ENCODE data around the gene MRPL24.

The MRPL24 gene

GRCh38 chr1:156740741-156741480 lies at the start of gene MRPL24:
MRPL24 (minus strand) TSS chr1:156741088; CDS start chr1:156738704, 2,384 bp downstream.
- TF ChIP-seq, protein P1, sequence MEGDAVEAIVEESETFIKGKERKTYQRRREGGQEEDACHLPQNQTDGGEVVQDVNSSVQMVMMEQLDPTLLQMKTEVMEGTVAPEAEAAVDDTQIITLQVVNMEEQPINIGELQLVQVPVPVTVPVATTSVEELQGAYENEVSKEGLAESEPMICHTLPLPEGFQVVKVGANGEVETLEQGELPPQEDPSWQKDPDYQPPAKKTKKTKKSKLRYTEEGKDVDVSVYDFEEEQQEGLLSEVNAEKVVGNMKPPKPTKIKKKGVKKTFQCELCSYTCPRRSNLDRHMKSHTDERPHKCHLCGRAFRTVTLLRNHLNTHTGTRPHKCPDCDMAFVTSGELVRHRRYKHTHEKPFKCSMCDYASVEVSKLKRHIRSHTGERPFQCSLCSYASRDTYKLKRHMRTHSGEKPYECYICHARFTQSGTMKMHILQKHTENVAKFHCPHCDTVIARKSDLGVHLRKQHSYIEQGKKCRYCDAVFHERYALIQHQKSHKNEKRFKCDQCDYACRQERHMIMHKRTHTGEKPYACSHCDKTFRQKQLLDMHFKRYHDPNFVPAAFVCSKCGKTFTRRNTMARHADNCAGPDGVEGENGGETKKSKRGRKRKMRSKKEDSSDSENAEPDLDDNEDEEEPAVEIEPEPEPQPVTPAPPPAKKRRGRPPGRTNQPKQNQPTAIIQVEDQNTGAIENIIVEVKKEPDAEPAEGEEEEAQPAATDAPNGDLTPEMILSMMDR (IDR thresholded peaks at IDR 0.05; ENCODE audit: insufficient read depth, low read depth, low read length, missing control alignments) = no peak

DNA sequence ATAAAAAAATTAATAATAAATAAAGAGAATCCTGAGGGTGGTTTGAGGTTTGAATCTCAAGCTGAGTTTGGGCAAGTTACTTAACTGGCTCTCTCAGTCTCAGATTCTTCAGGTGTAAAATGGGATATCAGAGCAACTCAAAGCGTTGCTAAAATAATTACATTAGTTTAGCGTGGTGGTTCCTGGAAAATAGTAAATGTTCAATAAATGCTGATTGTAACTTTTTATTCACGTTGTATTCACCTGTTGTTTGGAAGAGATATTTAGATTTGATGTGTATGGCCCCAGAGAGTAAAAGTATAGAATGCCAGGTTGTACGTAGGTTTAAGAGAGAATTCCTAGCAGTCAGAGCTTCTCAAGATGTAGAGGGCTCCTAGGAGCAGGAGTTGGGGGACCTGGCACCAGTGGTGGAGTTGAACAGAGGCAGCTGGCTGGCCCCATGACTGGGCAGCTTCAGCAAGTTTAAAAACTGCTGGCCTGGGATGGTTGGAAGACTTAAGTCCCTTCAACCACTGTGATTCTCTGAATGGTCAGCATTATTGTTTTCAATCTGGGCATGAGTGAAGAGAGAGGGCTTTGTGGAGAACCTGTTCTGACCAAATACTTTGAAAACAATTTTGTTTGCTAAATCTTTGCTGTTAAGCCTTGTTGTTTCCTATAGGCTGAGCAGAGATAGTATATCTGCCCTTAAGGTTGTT lies 48.9 kb upstream of the MRPL24 start:
- TF ChIP-seq, protein P1 (IDR thresholded peaks at IDR 0.05; ENCODE audit: insufficient read depth, low read depth, low read length, missing control alignments) = no peak
- no peak for DNase-seq (ENCODE audit: low read depth)
- H3K4me3 ChIP-seq (ENCODE audit: low read length) = no peak overlapping the region

More at GRCh38 chr1:156740741-156741480, at the start of gene MRPL24:
- H3K4me3 ChIP-seq (ENCODE audit: low read length) = peak within 1 kb of the TSS; percentile 86
- peak; percentile 100 for DNase-seq (ENCODE audit: low read depth)

- H3K4me3 ChIP-seq (ENCODE audit: low read length) = no peak overlapping the region
- TF ChIP-seq, protein P1 (IDR thresholded peaks at IDR 0.05; ENCODE audit: insufficient read depth, low read depth, low read length, missing control alignments) = no peak
- no peak for DNase-seq (ENCODE audit: low read depth)
Observed at GRCh38 chr1:156788136-156788535, 47.2 kb upstream of the MRPL24 start.

GRCh38 chr1:156786640-156787039 lies 45.8 kb upstream of the MRPL24 start:
- no peak for DNase-seq (ENCODE audit: low read depth)
- H3K4me3 ChIP-seq (ENCODE audit: low read length) = no peak overlapping the region
- TF ChIP-seq, protein P1 (IDR thresholded peaks at IDR 0.05; ENCODE audit: insufficient read depth, low read depth, low read length, missing control alignments) = no peak

GRCh38 chr1:156785458-156785857 lies 44.6 kb upstream of the MRPL24 start:
- TF ChIP-seq, protein P1 (IDR thresholded peaks at IDR 0.05; ENCODE audit: insufficient read depth, low read depth, low read length, missing control alignments) = no peak
- no peak for DNase-seq (ENCODE audit: low read depth)
- H3K4me3 ChIP-seq (ENCODE audit: low read length) = no peak overlapping the region

DNA sequence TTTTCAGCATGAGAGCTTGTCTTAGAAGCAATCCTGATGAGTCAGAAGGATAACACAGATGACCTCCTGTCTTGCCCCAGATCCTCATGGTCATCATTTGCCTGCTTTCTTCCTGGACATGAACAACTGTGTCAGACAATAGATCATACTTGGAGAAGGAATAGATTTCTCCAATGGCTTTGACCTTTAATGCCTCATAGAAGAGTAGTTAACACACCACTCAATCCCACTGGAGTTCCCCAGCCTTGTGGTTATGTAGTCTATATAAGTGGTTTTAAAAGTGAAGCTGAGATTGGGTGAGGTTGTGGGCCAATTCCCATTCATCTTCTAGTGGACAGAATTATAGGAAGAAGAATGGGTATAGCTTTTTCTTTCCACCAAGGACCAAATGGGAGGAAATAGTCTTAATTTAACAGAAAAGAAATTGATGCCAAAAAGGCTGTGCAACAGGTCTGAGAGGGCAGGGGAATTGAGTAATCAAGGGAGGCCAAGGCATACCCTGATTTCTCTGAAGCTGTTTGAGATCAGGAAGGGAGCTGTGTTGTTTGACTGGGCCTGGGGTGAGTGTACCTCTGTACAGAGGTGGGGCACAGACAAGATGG lies 40.8 kb upstream of the MRPL24 start:
- H3K4me3 ChIP-seq (ENCODE audit: low read length) = no peak overlapping the region
- no peak for DNase-seq (ENCODE audit: low read depth)
- TF ChIP-seq, protein P1 (IDR thresholded peaks at IDR 0.05; ENCODE audit: insufficient read depth, low read depth, low read length, missing control alignments) = no peak
